B cell (primary cell): ENCODE measurements around the gene KRT77. TPM values are rescaled to one million over a fixed set of nuclear protein-coding genes. Genes with fewer than 3 reads are reported as not detected.

Source experiments
- ATAC-seq: fragments of 200-7000 bp; cut with Tn5 transposase; one replicate; pipeline ENCODE4 v1.10.0; 2021; ENCODE audit warnings: low read depth, mild to moderate bottlenecking, moderate number of reproducible peaks, moderate library complexity
- CTCF ChIA-PET: fragments of 350-600 bp; sonication (Branson Sonifier 250); formaldehyde crosslinking; loops from one replicate; lab custom pipeline; 2021; ENCODE audit warnings: antibody characterized with exemption, inconsistent platforms; lab: Charles Lee
- POLR2A ChIA-PET: fragments of 350-600 bp; sonication (Branson Sonifier 250); formaldehyde crosslinking; loops from one replicate; lab custom pipeline; 2021; ENCODE audit warnings: antibody characterized with exemption; lab: Charles Lee
- DNase-seq: peaks from one replicate; pipeline ENCODE4 v3.0.0; 2013
- H2AFZ ChIP-seq: 2 replicates; pipeline ENCODE4 v1.6.1; 2012; ENCODE audit warnings: mild to moderate bottlenecking, low read depth, low read length; ENCODE audit not compliant: insufficient read depth, poor library complexity, severe bottlenecking
- H3K27ac ChIP-seq, 2 donors: 1 replicate in 1 of 2; 2 replicates in 1 of 2; pipeline ENCODE4 v1.5.1; 2012 to 2013; ENCODE audit warnings: low read length in 2 of 2, mild to moderate bottlenecking in 2 of 2, moderate library complexity in 1 of 2
- H3K27me3 ChIP-seq, 4 experiments: fragments of 200-600 bp in 1 of 4; sonication (generic) in 1 of 4; replicated peaks in 1 of 4; 1 replicate in 2 of 4; 2 replicates in 2 of 4; pipeline versions ENCODE4 v1.6.1 to v1.7.0; 2013 to 2016; ENCODE audit warnings: low read length in 3 of 4, mild to moderate bottlenecking in 2 of 4, mixed read lengths in 1 of 4, moderate library complexity in 1 of 4; ENCODE audit not compliant: insufficient read depth in 4 of 4, control insufficient read depth in 3 of 4; ENCODE audit errors: control extremely low read depth in 1 of 4
- H3K36me3 ChIP-seq, 2 experiments: replicated peaks in 1 of 2; 1 replicate in 1 of 2; 2 replicates in 1 of 2; pipeline versions ENCODE4 v1.6.1 to v1.7.1; 2013; ENCODE audit warnings: low read length in 1 of 2; ENCODE audit not compliant: insufficient read depth in 2 of 2, control insufficient read depth in 1 of 2; ENCODE audit errors: control extremely low read depth in 1 of 2, extremely low read depth in 1 of 2
- H3K4me1 ChIP-seq, 2 donors: fragments of 200-600 bp in 1 of 2; sonication (generic) in 1 of 2; 1 replicate in 1 of 2; 2 replicates in 1 of 2; pipeline versions ENCODE4 v1.5.1 to v1.6.1; 2013 to 2017; ENCODE audit warnings: low read length in 2 of 2; ENCODE audit not compliant: control insufficient read depth in 2 of 2, insufficient read depth in 2 of 2
- H3K4me2 ChIP-seq: replicated peaks from 2 replicates; pipeline ENCODE3; 2012; ENCODE audit warnings: mild to moderate bottlenecking, low read depth, low read length; ENCODE audit not compliant: poor library complexity, severe bottlenecking
- H3K4me3 ChIP-seq, 5 experiments: fragments of 200-600 bp in 1 of 5; sonication (generic) in 1 of 5; 1 replicate in 3 of 5; 2 replicates in 2 of 5; pipeline versions ENCODE4 v1.5.1 to v1.7.0; 2011 to 2016; ENCODE audit warnings: low read length in 4 of 5, mild to moderate bottlenecking in 4 of 5, low read depth in 2 of 5, control low read depth in 1 of 5, moderate library complexity in 1 of 5; ENCODE audit not compliant: insufficient read depth in 1 of 5; ENCODE audit errors: control extremely low read depth in 1 of 5, extremely low read depth in 1 of 5
- H3K79me2 ChIP-seq: fragments of 200-600 bp; sonication (generic); one replicate; pipeline ENCODE4 v1.6.0; 2016; ENCODE audit warnings: low read length; ENCODE audit not compliant: control insufficient read depth, insufficient read depth
- H3K9ac ChIP-seq: fragments of 200-600 bp; sonication (generic); 2 replicates; pipeline ENCODE4 v1.6.1; 2017; ENCODE audit warnings: mild to moderate bottlenecking, low read length, moderate library complexity
- H3K9me3 ChIP-seq, 3 donors: one replicate each; pipeline versions ENCODE4 v1.6.1 to v1.7.1; 2013; ENCODE audit warnings: low read length in 2 of 3; ENCODE audit not compliant: control insufficient read depth in 2 of 3, insufficient read depth in 1 of 3; ENCODE audit errors: control extremely low read depth in 1 of 3
- H4K20me1 ChIP-seq: 2 replicates; pipeline ENCODE4 v1.6.0; 2012; ENCODE audit warnings: mild to moderate bottlenecking, low read length; ENCODE audit not compliant: insufficient read depth, control insufficient read depth, poor library complexity, severe bottlenecking
- H3K27ac Mint-ChIP-seq: one replicate; pipeline ENCODE4 v1.8.0; 2021; ENCODE audit warnings: mixed read lengths
- H3K27me3 Mint-ChIP-seq: one replicate; pipeline ENCODE4 v1.8.0; 2021; ENCODE audit warnings: mixed read lengths
- H3K4me1 Mint-ChIP-seq: one replicate; pipeline ENCODE4 v1.8.0; 2021; ENCODE audit warnings: mixed read lengths
- H3K4me3 Mint-ChIP-seq: one replicate; pipeline ENCODE4 v1.8.0; 2021; ENCODE audit warnings: mixed read lengths
- H3K9me3 Mint-ChIP-seq: one replicate; pipeline ENCODE4 v1.8.0; 2022; ENCODE audit warnings: mixed read lengths; ENCODE audit not compliant: insufficient read depth
- CTCF ChIP-seq: fragments of 200-600 bp; IDR thresholded peaks from one replicate; pipeline ENCODE4 v1.8.0; 2022; ENCODE audit warnings: antibody characterized with exemption, mild to moderate bottlenecking
- EZH2 ChIP-seq: IDR thresholded peaks from 2 replicates; pipeline ENCODE4 v1.6.1; 2012; ENCODE audit warnings: borderline replicate concordance, low read depth, mild to moderate bottlenecking, moderate library complexity, low read length; ENCODE audit not compliant: insufficient read depth, poor library complexity, severe bottlenecking
- WGBS: methylation state at CpG from one replicate; pipeline ENCODE4 v1.1.5; 2013; ENCODE audit warnings: missing lambda C conversion rate; ENCODE audit not compliant: insufficient coverage; 5-methylcytosine and 5-hydroxymethylcytosine counted together
- intact Hi-C: fragments of 100-400 bp; cut with micrococcal nuclease; formaldehyde crosslinking; loops from one replicate; pipeline ENCODE4 v1.10.0; 2022
- polyA plus RNA-seq: library from polyadenylated mRNA; depleted of rRNA; stranded (reverse); fragments of >200 nt; gene quantifications from 2 replicates; pipeline ENCODE4 v1.2.3, GENCODE V29; 2012
- total RNA-seq, 2 donors: library from RNA; stranded (reverse); fragments of 120-200 nt in 1 of 2; gene quantifications; 1 replicate in 1 of 2; 2 replicates in 1 of 2; pipeline versions ENCODE4 v1.2.3 to v1.2.4, GENCODE V29; 2013 to 2022

KRT77 gene
- total and polyA plus RNA-seq, 2 donors (not counting 1 experiment from before 2014, with no cell fraction given), result not detected

GRCh38 chr12:52680363-52680762, 23.0 kb downstream of the KRT77 start, which contains the start of gene KRT1:
Gene KRT1, minus strand, starts transcription at chr12:52680407. Its CDS starts 59 bp downstream, at chr12:52680348.
- H3K9ac ChIP-seq, result no peak within 1 kb of the TSS
- CTCF ChIA-PET, result no interaction called here
- H4K20me1 ChIP-seq, result no peaks in the 10 kb centered on the region
- Mint-ChIP-seq H3K27me3 (peaks cover 39% of the 10 kb centered on the region), H3K9me3 (no peaks in the 10 kb centered on the region), H3K4me1 (no peaks in the 10 kb centered on the region), H3K4me3 (no peak within 1 kb of the TSS), H3K27ac (no peak within 1 kb of the TSS)
- H3K4me2 ChIP-seq, result no peak within 1 kb of the TSS
- TF ChIP-seq EZH2 (no peak), CTCF (no peak)
- H3K79me2 ChIP-seq, result no peaks in the 10 kb centered on the region
- no peaks in the 10 kb centered on the region for H3K9me3 ChIP-seq
- WGBS, result no CpG with 5 or more reads among the region's 3 CpGs
- no peaks in the 10 kb centered on the region for H3K4me1 ChIP-seq
- ATAC-seq (no peak), DNase-seq (no peak)
- no peak within 1 kb of the TSS for H3K27ac ChIP-seq
- H3K4me3 ChIP-seq, result no peak within 1 kb of the TSS
- peaks cover 0 to 1% (median 0%) of the 10 kb centered on the region in 4 experiments for H3K27me3 ChIP-seq
- no peaks in the 10 kb centered on the region for H3K36me3 ChIP-seq
- POLR2A ChIA-PET, result no interaction called here
- intact Hi-C loops, result no loop called here
- no peak within 1 kb of the TSS for H2AFZ ChIP-seq

GRCh38 chr12:52679875-52680274, 23.4 kb downstream of the KRT77 start:
- no peak for TF ChIP-seq CTCF
- no peak for TF ChIP-seq EZH2
- H3K27me3 ChIP-seq, result no peaks in the 10 kb centered on the region
- no peaks in the 10 kb centered on the region for H3K79me2 ChIP-seq
- H3K36me3 ChIP-seq, result no peaks in the 10 kb centered on the region
- peaks cover 39% of the 10 kb centered on the region for H3K27me3 Mint-ChIP-seq
- H3K4me3 ChIP-seq, result no peak overlapping the region
- ATAC-seq (no peak), DNase-seq (no peak)
- no peaks in the 10 kb centered on the region for H3K9me3 Mint-ChIP-seq
- H3K27ac Mint-ChIP-seq, result no peak overlapping the region
- no peak overlapping the region for H2AFZ ChIP-seq
- intact Hi-C loops, result no loop called here
- CTCF ChIA-PET, result no interaction called here
- H3K4me1 ChIP-seq, result no peaks in the 10 kb centered on the region
- no peak overlapping the region for H3K27ac ChIP-seq
- H3K4me3 Mint-ChIP-seq, result no peak overlapping the region
- no peak overlapping the region for H3K9ac ChIP-seq
- WGBS, result 79% methylated on average over 2 of the region's 5 CpGs
- no peaks in the 10 kb centered on the region for H4K20me1 ChIP-seq
- no peak overlapping the region for H3K4me2 ChIP-seq
- H3K4me1 Mint-ChIP-seq, result no peaks in the 10 kb centered on the region
- no peaks in the 10 kb centered on the region for H3K9me3 ChIP-seq
- POLR2A ChIA-PET, result no interaction called here
